Calu3 (cell line): ENCODE data around the gene CD40. TPM values are rescaled to one million over a fixed set of nuclear protein-coding genes. Genes with fewer than 3 reads are reported as not detected.

Source experiments
- BruUV-seq: library from RNA; stranded (reverse); fragments of 400-500 nt; replicated peaks from 2 replicates; lab custom pipeline; 2021; lab: Mats Ljungman, UMichigan
- CTCF ChIA-PET: fragments of 300-600 bp; sonication (Branson Sonifier 250); formaldehyde crosslinking; loops from one replicate; lab custom pipeline; 2022; ENCODE audit warnings: antibody characterized with exemption; lab: Charles Lee
- DNase-seq: peaks from one replicate; pipeline ENCODE4 v3.0.0; 2022
- H3K27ac Mint-ChIP-seq: one replicate; pipeline ENCODE4 v1.8.0; 2022; ENCODE audit warnings: mixed read lengths; ENCODE audit not compliant: unreplicated experiment
- H3K27me3 Mint-ChIP-seq: one replicate; pipeline ENCODE4 v1.8.0; 2022; ENCODE audit warnings: mixed read lengths; ENCODE audit not compliant: unreplicated experiment
- H3K36me3 Mint-ChIP-seq: one replicate; pipeline ENCODE4 v1.8.0; 2022; ENCODE audit warnings: mild to moderate bottlenecking, moderate library complexity, mixed read lengths; ENCODE audit not compliant: insufficient read depth, unreplicated experiment
- H3K4me1 Mint-ChIP-seq: one replicate; pipeline ENCODE4 v1.8.0; 2022; ENCODE audit warnings: mild to moderate bottlenecking, low read depth, mixed read lengths; ENCODE audit not compliant: unreplicated experiment
- H3K4me3 Mint-ChIP-seq: one replicate; pipeline ENCODE4 v1.8.0; 2022; ENCODE audit warnings: mild to moderate bottlenecking, low read depth, moderate library complexity, mixed read lengths; ENCODE audit not compliant: unreplicated experiment
- H3K9me3 Mint-ChIP-seq: one replicate; pipeline ENCODE4 v1.8.0; 2022; ENCODE audit warnings: low read depth, mixed read lengths; ENCODE audit not compliant: unreplicated experiment
- CTCF ChIP-seq: fragments of 200-600 bp; IDR thresholded peaks from one replicate; pipeline ENCODE4 v1.8.0; 2022; ENCODE audit warnings: antibody characterized with exemption; ENCODE audit not compliant: unreplicated experiment
- intact Hi-C: fragments of 100-400 bp; cut with micrococcal nuclease; formaldehyde crosslinking; loops from one replicate; pipeline ENCODE4 v1.10.0; 2022; ENCODE audit not compliant: unreplicated experiment
- total RNA-seq: library from RNA; stranded (reverse); gene quantifications from 2 replicates; pipeline ENCODE4 v1.2.3, GENCODE V29; 2022

Gene CD40
- total RNA-seq, 1 experiment from 2014 or later: 13.6 TPM

- no peak for DNase-seq
- intact Hi-C loops: no loop called here
- Mint-ChIP-seq H3K36me3 (no peaks in the 10 kb centered on the region), H3K27me3 (peaks cover 98% of the 10 kb centered on the region), H3K9me3 (no peaks in the 10 kb centered on the region), H3K4me1 (no peaks in the 10 kb centered on the region), H3K4me3 (no peak overlapping the region), H3K27ac (no peak overlapping the region)
- BruUV-seq: no TSS peak
- no peak for TF ChIP-seq CTCF
- CTCF ChIA-PET: no interaction called here
These were observed 57.0 kb downstream of the CD40 start for GRCh38 chr20:46175127-46175494.

GRCh38 chr20:46176739-46177378 lies 58.7 kb downstream of the CD40 start:
- DNase-seq: no peak
- Mint-ChIP-seq H3K4me1 (no peaks in the 10 kb centered on the region), H3K4me3 (no peak overlapping the region), H3K9me3 (no peaks in the 10 kb centered on the region), H3K27ac (no peak overlapping the region), H3K27me3 (peaks cover 98% of the 10 kb centered on the region), H3K36me3 (no peaks in the 10 kb centered on the region)
- CTCF ChIA-PET: interaction anchor here (0.7 to 1.0 kb wide), 2 partner anchors 11 to 21 kb away, joined by 3 to 4 read pairs; no protein-coding TSS in a partner anchor
- intact Hi-C loops: no loop called here
- no peak for TF ChIP-seq CTCF
- no TSS peak for BruUV-seq

- no peaks in the 10 kb centered on the region for H3K36me3 Mint-ChIP-seq
- no peaks in the 10 kb centered on the region for H3K9me3 Mint-ChIP-seq
- intact Hi-C loops: no loop called here
- H3K27ac Mint-ChIP-seq: no peak overlapping the region
- no TSS peak for BruUV-seq
- H3K27me3 Mint-ChIP-seq: peaks cover 97% of the 10 kb centered on the region
- CTCF ChIA-PET: interaction anchor here (0.6 to 0.7 kb wide), 2 partner anchors 11 to 118 kb away, joined by 3 read pairs; no protein-coding TSS in a partner anchor
- DNase-seq: no peak
- no peaks in the 10 kb centered on the region for H3K4me1 Mint-ChIP-seq
- H3K4me3 Mint-ChIP-seq: no peak overlapping the region
- no peak for TF ChIP-seq CTCF
These were observed 59.7 kb downstream of the CD40 start for GRCh38 chr20:46177768-46178167.

- Mint-ChIP-seq H3K4me1 (no peaks in the 10 kb centered on the region), H3K27ac (no peak overlapping the region), H3K4me3 (no peak overlapping the region), H3K36me3 (no peaks in the 10 kb centered on the region), H3K9me3 (no peaks in the 10 kb centered on the region), H3K27me3 (peaks cover 93% of the 10 kb centered on the region)
- CTCF ChIA-PET: no interaction called here
- BruUV-seq: no TSS peak
- intact Hi-C loops: no loop called here
- TF ChIP-seq CTCF: no peak
- DNase-seq: no peak
These were observed 60.8 kb downstream of the CD40 start for GRCh38 chr20:46178891-46179290.

Other genes with a start within 250 kb of the CD40 start
- gene ZSWIM1, start 237.1 kb upstream of the CD40 start, total RNA-seq: 20.2 and 20.5 TPM in 2 replicates
- gene SPATA25, start 230.7 kb upstream of the CD40 start, total RNA-seq: 3.8 and 5.8 TPM in 2 replicates
- 6.8 and 8.3 TPM in 2 replicates for gene NEURL2, start 227.1 kb upstream of the CD40 start, total RNA-seq
- 164 and 201 TPM in 2 replicates for gene CTSA, start 227.0 kb upstream of the CD40 start, total RNA-seq
- 1.4 and 1.6 TPM in 2 replicates for gene PLTP, start 206.2 kb upstream of the CD40 start, total RNA-seq
- gene PCIF1, start 183.6 kb upstream of the CD40 start, total RNA-seq: 38.1 and 39.8 TPM in 2 replicates
- gene ZNF335, start 146.1 kb upstream of the CD40 start, total RNA-seq: 26.4 and 31.9 TPM in 2 replicates
- gene MMP9, start 109.4 kb upstream of the CD40 start, total RNA-seq: not detected in 2 replicates
- gene SLC12A5, start 89.1 kb upstream of the CD40 start, total RNA-seq: 2.1 and 2.2 TPM in 2 replicates
- 31.7 and 34.4 TPM in 2 replicates for gene NCOA5, start 28.4 kb upstream of the CD40 start, total RNA-seq
- gene CDH22, start 190.2 kb downstream of the CD40 start, total RNA-seq: not detected in 2 replicates